ENCODE measurements around the gene EIF1B. TPM values are rescaled to one million over a fixed set of nuclear protein-coding genes. Genes with fewer than 3 reads are reported as not detected.

The EIF1B gene
- total RNA-seq, 6 donors from 2014 or later: 26.2 to 49.1 (median 38.8) TPM

DNA sequence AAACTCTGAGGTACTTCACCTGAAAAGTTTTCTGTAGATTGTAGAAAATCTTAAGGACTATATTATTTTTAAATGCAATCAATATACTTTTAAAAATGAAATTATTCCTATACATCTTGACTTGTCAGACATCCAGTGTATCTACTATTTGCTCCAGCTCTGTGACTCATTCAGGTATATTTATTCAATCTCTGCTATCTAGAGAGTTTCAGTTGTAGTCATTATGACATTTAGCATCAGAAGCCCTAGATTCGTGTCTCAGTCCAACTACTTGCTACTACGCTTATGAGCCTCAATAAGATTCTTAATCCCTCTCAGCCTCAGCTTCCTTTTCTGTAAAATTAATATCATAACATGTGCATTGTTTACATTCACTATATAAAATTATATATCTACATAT is 22.3 kb upstream of the EIF1B start:
- Histone ChIP-seq H3K4me3 (no peak overlapping the region), H3K9me3 (no peaks in the 10 kb centered on the region), H3K27ac (no peak overlapping the region), H3K36me3 (no peaks in the 10 kb centered on the region), H3K27me3 (no peaks in the 10 kb centered on the region), H3K4me1 (no peaks in the 10 kb centered on the region)
- ATAC-seq (ENCODE audit: low FRiP score in 2 of 2) (no peak), DNase-seq (no peak)
- TF ChIP-seq, protein P1, sequence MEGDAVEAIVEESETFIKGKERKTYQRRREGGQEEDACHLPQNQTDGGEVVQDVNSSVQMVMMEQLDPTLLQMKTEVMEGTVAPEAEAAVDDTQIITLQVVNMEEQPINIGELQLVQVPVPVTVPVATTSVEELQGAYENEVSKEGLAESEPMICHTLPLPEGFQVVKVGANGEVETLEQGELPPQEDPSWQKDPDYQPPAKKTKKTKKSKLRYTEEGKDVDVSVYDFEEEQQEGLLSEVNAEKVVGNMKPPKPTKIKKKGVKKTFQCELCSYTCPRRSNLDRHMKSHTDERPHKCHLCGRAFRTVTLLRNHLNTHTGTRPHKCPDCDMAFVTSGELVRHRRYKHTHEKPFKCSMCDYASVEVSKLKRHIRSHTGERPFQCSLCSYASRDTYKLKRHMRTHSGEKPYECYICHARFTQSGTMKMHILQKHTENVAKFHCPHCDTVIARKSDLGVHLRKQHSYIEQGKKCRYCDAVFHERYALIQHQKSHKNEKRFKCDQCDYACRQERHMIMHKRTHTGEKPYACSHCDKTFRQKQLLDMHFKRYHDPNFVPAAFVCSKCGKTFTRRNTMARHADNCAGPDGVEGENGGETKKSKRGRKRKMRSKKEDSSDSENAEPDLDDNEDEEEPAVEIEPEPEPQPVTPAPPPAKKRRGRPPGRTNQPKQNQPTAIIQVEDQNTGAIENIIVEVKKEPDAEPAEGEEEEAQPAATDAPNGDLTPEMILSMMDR (IDR thresholded peaks at IDR 0.05): no peak
- TF ChIP-seq POLR2AphosphoS5 (IDR thresholded peaks at IDR 0.05): no peak
- TF ChIP-seq POLR2A (IDR thresholded peaks at IDR 0.05): no peak
- TF ChIP-seq EP300 (IDR thresholded peaks at IDR 0.05): no peak
- 85 to 88% methylated on average over 2 of the region's 2 CpGs for WGBS, 2 donors

DNA sequence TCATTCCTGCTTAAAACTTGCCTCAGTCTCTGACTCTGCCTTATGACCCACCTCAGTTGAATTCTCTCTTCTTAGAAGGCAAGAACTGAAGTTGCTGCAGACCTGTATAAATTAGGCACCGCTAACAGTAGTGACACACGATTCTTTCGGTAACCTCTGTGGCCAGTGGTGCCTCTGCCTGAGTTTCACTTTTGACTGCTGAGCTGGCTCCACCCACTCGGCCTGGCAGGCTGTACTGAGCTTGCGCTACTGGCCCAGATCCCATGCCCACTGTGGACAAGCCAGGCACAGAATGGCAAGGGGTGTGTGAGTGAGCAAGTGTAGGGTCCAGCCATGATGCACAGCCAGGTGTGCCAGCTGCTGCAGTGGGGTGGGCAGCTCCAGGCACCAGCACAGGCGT is 19.1 kb upstream of the EIF1B start:
- ATAC-seq (ENCODE audit: low FRiP score in 2 of 2) (peak in 1 of 2 donors; percentile 23), DNase-seq (peak in 1 of 2 donors; percentile 35)
- TF ChIP-seq POLR2A (IDR thresholded peaks at IDR 0.05): no peak
- TF ChIP-seq, protein P1 (IDR thresholded peaks at IDR 0.05): no peak
- TF ChIP-seq EP300 (IDR thresholded peaks at IDR 0.05): no peak
- no peak for TF ChIP-seq POLR2AphosphoS5 (IDR thresholded peaks at IDR 0.05)
- H3K36me3 ChIP-seq: peaks cover 0 to 4% (median 0%) of the 10 kb centered on the region in 4 donors
- H3K4me3 ChIP-seq: no peak overlapping the region
- 88 to 93% methylated on average over 5 to 6 of the region's 6 CpGs for WGBS, 2 donors
- H3K9me3 ChIP-seq: no peaks in the 10 kb centered on the region
- no peak overlapping the region for H3K27ac ChIP-seq
- no peaks in the 10 kb centered on the region for H3K27me3 ChIP-seq
- H3K4me1 ChIP-seq: no peaks in the 10 kb centered on the region

DNA sequence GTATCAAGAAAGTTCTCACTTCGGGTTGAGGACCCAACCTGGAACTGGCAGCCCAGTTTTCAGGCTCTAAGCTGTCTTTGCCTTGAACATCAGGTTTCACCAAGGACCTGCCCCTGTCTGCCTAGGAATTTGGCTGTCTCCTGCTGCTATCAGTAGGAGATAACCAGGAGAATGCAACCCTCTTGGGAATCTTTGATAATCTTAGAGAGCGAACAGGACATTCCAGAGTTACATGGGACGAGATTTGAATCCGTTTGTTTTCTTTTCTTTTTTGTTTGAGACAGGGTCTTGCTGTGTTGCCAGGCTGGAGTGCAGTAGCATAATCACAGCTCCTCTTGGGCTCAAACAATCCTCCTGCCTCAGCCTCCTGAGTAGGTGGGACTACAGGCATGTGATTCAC is 18.0 kb upstream of the EIF1B start:
- Histone ChIP-seq H3K4me1 (no peaks in the 10 kb centered on the region), H3K36me3 (peaks cover 0 to 4% (median 0%) of the 10 kb centered on the region in 4 donors), H3K27me3 (no peaks in the 10 kb centered on the region), H3K9me3 (no peaks in the 10 kb centered on the region), H3K4me3 (no peak overlapping the region), H3K27ac (no peak overlapping the region)
- no peak for DNase-seq
- TF ChIP-seq POLR2A (IDR thresholded peaks at IDR 0.05) (no peak), EP300 (IDR thresholded peaks at IDR 0.05) (no peak), POLR2AphosphoS5 (IDR thresholded peaks at IDR 0.05) (no peak)
- TF ChIP-seq, protein P1 (IDR thresholded peaks at IDR 0.05): no peak
- ATAC-seq (ENCODE audit: low FRiP score in 2 of 2): no peak
- 89 to 92% methylated on average over 4 of the region's 4 CpGs for WGBS, 2 donors

DNA sequence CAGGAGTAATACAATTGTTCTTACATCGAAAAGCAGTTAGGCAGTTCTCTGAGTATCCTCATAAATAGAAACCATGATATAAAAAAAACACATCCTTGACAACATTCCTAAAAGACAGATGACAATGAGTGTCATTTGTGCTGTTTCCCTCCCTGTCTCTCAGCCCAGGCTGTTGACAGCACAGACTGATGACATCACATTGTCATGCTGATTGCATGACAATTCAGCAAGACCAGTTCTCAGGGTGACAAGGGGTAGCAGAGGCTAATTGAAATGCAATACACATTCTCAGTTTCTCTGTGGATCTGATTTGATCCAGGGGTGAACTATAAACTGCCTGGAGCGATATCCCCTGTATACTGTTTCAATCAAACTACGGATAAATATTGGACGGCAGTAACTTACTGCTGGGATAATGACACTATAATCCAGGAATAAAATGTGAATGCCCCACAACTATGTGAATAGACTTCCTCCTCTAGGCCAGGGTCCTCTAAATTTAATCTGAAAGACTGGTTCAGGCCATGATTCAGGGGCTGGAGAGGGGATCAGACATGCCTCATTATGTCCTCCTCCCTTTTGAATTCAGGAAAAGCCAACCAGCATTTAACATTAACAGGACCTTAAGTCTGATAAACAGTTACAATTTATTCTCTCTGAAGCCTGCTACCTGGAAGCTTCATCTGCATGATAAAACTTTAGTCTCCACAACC is 16.7 kb upstream of the EIF1B start:
- peaks cover 0 to 4% (median 0%) of the 10 kb centered on the region in 4 donors for H3K36me3 ChIP-seq
- DNase-seq (no peak), ATAC-seq (ENCODE audit: low FRiP score in 2 of 2) (no peak)
- no peaks in the 10 kb centered on the region for H3K27me3 ChIP-seq
- H3K4me1 ChIP-seq: no peaks in the 10 kb centered on the region
- no peaks in the 10 kb centered on the region for H3K9me3 ChIP-seq
- WGBS, 2 donors: 72 to 91% methylated on average over 4 of the region's 4 CpGs
- TF ChIP-seq POLR2A (IDR thresholded peaks at IDR 0.05) (no peak), POLR2AphosphoS5 (IDR thresholded peaks at IDR 0.05) (no peak), EP300 (IDR thresholded peaks at IDR 0.05) (no peak)
- TF ChIP-seq, protein P1 (IDR thresholded peaks at IDR 0.05): no peak
- no peak overlapping the region for H3K4me3 ChIP-seq
- H3K27ac ChIP-seq: no peak overlapping the region

DNA sequence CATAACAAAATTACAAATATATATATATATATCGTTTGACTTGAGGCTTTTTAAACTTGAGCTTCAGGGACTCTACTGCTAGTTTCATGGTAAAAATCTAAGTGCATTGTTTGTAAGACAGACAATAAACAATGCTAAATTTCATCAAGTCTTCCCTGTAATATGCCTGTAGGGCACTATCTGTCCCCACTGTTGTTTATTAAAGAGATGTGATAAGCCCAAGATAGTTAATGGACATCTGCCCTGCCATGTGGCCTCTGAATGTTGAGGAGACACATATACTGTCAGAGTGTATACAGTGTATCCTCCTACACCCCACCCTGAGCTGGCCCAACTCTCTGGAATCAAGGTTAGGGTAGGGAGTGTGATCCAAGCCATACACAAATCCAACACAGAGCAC is 15.1 kb upstream of the EIF1B start:
- Histone ChIP-seq H3K4me1 (peaks cover 0 to 3% (median under 1%) of the 10 kb centered on the region in 4 donors), H3K27ac (no peak overlapping the region), H3K9me3 (no peaks in the 10 kb centered on the region), H3K27me3 (no peaks in the 10 kb centered on the region), H3K4me3 (no peak overlapping the region), H3K36me3 (peaks cover 0 to 4% (median 0%) of the 10 kb centered on the region in 4 donors)
- no peak for DNase-seq
- WGBS, 2 donors: 89 to 94% methylated on average over 1 of the region's 1 CpG
- no peak for ATAC-seq (ENCODE audit: low FRiP score in 2 of 2)
- TF ChIP-seq EP300 (IDR thresholded peaks at IDR 0.05) (no peak), POLR2AphosphoS5 (IDR thresholded peaks at IDR 0.05) (no peak), POLR2A (IDR thresholded peaks at IDR 0.05) (no peak)
- TF ChIP-seq, protein P1 (IDR thresholded peaks at IDR 0.05): no peak

All from upper lobe of left lung (tissue), 6 donors.